Omental fat pad (tissue), 4 donors: Measurements from ENCODE around the gene GATAD2B. TPM values are rescaled to one million over a fixed set of nuclear protein-coding genes. Genes with fewer than 3 reads are reported as not detected.

Experiments used
- ATAC-seq: fragments of 150-250 bp; one replicate; pipeline ENCODE4 v1.9.1; 2016; ENCODE audit warnings: mild to moderate bottlenecking, moderate library complexity; ENCODE audit not compliant: low FRiP score
- DNase-seq: peaks from one replicate; pipeline ENCODE4 v3.0.0-alpha.2; 2019; ENCODE audit warnings: low spot score
- total RNA-seq, 4 donors: library from RNA; depleted of rRNA; stranded (reverse); fragments of >200 nt; gene quantifications; one replicate each; pipeline ENCODE4 v1.1.0, GENCODE V29; 2016
- TF ChIP-seq, protein P1 (sequence below), 3 donors: fragments of 450-650 bp; IDR thresholded peaks; one replicate each; pipeline ENCODE4 v1.5.1; 2016 to 2017; ENCODE audit warnings: antibody characterized with exemption in 3 of 3, mild to moderate bottlenecking in 3 of 3, moderate library complexity in 2 of 3

GATAD2B gene
- total RNA-seq, 4 donors from 2014 or later, result 14.3 to 26.2 (median 17.8) TPM

GRCh38 chr1:153951801-153952200, 29.0 kb upstream of the GATAD2B start:
- TF ChIP-seq, protein P1, sequence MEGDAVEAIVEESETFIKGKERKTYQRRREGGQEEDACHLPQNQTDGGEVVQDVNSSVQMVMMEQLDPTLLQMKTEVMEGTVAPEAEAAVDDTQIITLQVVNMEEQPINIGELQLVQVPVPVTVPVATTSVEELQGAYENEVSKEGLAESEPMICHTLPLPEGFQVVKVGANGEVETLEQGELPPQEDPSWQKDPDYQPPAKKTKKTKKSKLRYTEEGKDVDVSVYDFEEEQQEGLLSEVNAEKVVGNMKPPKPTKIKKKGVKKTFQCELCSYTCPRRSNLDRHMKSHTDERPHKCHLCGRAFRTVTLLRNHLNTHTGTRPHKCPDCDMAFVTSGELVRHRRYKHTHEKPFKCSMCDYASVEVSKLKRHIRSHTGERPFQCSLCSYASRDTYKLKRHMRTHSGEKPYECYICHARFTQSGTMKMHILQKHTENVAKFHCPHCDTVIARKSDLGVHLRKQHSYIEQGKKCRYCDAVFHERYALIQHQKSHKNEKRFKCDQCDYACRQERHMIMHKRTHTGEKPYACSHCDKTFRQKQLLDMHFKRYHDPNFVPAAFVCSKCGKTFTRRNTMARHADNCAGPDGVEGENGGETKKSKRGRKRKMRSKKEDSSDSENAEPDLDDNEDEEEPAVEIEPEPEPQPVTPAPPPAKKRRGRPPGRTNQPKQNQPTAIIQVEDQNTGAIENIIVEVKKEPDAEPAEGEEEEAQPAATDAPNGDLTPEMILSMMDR (IDR thresholded peaks at IDR 0.05), result no peak

GRCh38 chr1:153951183-153951582, 28.4 kb upstream of the GATAD2B start:
- TF ChIP-seq, protein P1 (IDR thresholded peaks at IDR 0.05), result no peak
- DNase-seq, result no peak

More at GRCh38 chr1:153951801-153952200, 29.0 kb upstream of the GATAD2B start:
- no peak for ATAC-seq
- no peak for DNase-seq

GRCh38 chr1:153946622-153947241, 24.0 kb upstream of the GATAD2B start, which contains the start of gene DENND4B:
DENND4B (minus strand) TSS chr1:153946718; CDS start chr1:153944374, 2,344 bp downstream.
- ATAC-seq (peak; percentile 85), DNase-seq (no peak)
- TF ChIP-seq, protein P1 (IDR thresholded peaks at IDR 0.05), result peak in 2 of 3 donors; percentile 29 to 76

More at GRCh38 chr1:153951183-153951582, 28.4 kb upstream of the GATAD2B start:
- ATAC-seq, result no peak

DNA sequence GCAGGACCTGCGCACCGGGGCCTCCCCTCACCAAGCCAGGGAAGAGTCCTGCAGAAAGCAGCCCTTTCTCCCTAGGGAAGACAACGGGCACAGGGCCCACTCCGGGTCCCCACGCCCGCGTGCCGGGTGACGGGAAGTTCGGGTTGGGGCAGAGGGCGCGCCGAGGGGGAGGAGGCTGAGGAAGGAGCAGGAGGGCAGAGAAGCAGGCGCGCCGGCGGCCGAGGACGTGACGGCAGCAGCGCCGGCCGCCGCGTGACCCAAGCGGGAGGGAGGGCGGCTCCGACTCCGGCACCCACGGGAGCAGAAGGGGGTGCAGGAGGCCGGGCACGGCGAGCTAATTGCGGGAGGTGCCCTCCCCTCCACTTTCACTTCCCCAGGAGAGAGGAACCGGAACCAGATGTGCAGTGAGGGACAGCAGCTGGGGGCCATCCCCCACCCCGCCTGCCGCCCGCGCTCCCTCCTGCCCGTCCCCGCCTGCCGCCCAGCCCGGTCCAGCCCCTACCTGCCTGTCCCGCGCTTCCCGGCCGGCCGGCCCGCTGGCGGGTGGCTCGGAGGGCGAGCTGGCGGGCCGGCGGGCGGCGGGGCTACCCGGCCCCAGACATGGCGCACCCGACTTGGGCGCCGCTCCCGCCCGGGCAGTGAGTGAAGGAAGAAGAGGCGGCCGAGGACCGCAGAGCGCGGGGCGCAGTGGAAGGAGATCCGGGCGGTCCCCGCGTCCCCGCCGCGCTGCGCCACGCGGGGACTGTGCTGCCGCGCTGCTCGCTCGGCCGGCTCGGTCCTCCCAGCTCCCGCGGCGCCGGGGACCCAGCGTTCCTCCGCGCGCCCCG, 23.2 kb upstream of the GATAD2B start:
- TF ChIP-seq, protein P1 (IDR thresholded peaks at IDR 0.05), result no peak
- peak; percentile 77 for ATAC-seq
- peak; percentile 65 for DNase-seq

GRCh38 chr1:153945131-153945794, 22.5 kb upstream of the GATAD2B start:
- ATAC-seq (peak; percentile 4), DNase-seq (no peak)
- TF ChIP-seq, protein P1 (IDR thresholded peaks at IDR 0.05), result no peak

DNA sequence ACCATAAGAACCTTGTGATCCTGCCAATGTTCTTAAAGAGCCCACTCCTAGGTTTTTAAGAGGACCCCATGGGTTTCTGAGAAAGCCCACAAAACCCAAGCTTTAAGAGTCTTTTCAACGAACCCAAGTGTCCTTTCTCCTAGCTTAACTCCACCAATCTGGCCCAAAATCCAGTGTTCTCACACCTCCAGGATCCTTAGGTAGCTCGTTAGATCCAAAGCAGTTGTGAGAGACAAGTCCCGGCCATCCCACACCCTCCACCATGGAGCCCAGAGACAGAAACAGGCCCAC, 22.0 kb upstream of the GATAD2B start:
- ATAC-seq, result no peak
- TF ChIP-seq, protein P1 (IDR thresholded peaks at IDR 0.05), result no peak
- DNase-seq, result no peak
